Measurements from ENCODE around the gene ADARB2.

Gene ADARB2

DNA sequence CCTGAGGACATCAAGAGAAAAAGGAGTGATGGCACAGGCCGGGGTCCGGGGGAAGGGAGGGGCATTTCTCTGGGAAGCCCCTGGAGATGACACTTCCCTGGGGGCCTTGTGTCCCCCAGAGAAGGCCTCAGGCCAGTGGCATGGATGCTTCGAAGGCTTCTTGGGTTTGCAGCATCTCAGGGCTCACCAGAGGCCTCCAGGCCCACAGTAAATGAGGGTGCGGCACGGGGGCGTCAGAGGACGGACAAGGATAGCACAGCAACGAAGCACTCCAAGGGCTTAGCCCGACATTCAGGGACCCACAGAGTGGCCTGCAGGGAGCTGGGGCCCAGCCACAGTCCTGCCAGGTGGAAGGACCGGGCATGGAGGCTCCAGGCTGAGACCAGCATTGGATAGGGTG lies 71.6 kb downstream of the ADARB2 start:
- no peak overlapping the region for H3K4me3 ChIP-seq (ENCODE audit: low read depth, low read length)
- TF ChIP-seq CTCF (IDR thresholded peaks at IDR 0.05; ENCODE audit: low read depth, low read length, missing control alignments), result no peak
- DNase-seq (ENCODE audit: low read depth), result no peak

DNA sequence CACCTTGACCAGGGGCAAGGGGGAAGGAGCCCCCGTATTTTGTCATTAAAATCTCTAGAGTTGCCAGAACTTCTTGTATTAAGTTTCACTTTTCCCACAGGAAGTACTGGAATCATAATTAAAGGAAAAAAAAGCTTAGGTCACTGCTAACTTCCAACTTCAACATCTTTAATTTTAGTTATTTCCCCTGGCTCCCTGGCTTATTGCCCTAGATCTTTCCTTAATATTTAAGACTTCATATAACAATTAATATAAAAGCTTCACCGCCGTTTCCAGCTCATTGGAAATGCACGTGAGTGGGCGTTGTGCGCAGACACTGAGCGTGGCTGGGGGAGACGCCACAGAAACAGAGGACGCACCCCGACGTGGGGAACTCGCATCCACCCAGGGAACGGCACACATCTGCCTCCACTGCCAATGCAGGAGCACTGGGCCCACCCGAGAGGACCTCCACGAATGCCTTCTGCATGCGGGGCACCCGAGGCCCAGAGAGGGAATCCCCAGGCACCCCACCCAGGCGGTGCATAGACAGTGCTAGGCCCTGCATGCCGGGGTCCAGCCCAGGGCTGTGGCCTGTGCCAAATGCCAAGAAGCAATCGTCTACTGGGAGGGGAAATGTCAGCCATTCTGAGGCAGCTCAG lies 72.2 kb downstream of the ADARB2 start:
- no peak for DNase-seq (ENCODE audit: low read depth)

DNA sequence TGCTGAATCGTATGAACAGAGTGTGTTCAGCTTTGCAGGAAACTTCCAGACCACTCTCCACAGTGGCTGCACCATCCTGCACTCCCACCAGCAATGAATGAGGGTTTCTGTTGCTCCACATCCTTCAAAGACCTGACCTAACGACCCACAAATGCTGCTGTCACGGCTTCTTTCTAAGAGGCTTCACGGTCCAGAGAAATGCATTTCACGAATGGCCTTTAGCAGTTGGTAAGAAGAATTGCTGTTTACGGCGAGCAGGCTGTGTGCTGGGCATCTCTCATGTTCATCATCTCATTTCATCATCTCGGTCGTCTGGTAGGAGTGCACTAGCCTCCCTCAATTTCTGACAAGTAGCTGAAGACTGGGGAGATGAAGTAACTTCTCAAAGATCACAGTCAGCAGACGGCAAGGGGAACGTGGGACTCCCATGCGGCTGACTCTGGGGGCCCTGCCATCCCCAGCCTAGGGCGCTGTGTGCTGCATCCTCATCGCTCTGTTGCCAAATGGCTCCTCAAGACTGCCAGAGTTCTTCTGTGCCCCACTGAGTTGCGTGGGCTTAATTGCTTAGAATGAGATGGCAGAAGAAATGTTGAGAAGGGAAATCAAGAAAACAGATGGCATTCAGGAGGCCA lies 72.9 kb downstream of the ADARB2 start:
- no peak overlapping the region for H3K4me3 ChIP-seq (ENCODE audit: low read depth, low read length)
- DNase-seq (ENCODE audit: low read depth), result no peak
- TF ChIP-seq CTCF (IDR thresholded peaks at IDR 0.05; ENCODE audit: low read depth, low read length, missing control alignments), result no peak

More for the DNA sequence above, 72.2 kb downstream of the ADARB2 start:
- TF ChIP-seq CTCF (IDR thresholded peaks at IDR 0.05; ENCODE audit: low read depth, low read length, missing control alignments), result no peak
- H3K4me3 ChIP-seq (ENCODE audit: low read depth, low read length), result no peak overlapping the region

DNA sequence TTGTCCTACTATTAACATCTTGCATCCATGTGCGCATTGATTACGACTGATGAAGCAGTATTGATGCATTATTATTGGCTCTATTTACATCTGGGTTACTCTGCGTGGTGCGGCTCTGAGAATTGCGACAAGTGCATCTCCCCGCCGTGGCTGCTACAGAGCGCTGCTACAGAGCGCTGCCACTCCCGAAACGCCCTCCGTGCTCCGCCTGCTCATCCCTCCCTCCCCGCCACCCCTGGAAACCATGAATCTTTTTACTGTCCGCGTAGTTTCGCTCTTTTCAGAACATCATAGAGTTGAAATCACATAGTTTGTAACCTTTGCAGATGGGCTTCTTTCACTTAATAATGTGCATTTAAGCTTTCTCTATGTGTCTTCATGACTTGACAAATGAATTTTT lies 74.1 kb downstream of the ADARB2 start:
- no peak overlapping the region for H3K4me3 ChIP-seq (ENCODE audit: low read depth, low read length)
- TF ChIP-seq CTCF (IDR thresholded peaks at IDR 0.05; ENCODE audit: low read depth, low read length, missing control alignments), result no peak
- DNase-seq (ENCODE audit: low read depth), result no peak

- H3K4me3 ChIP-seq (ENCODE audit: low read depth, low read length), result no peak overlapping the region; the same call in 1 of the 2 replicates
- DNase-seq (ENCODE audit: low read depth), result no peak
- TF ChIP-seq CTCF (IDR thresholded peaks at IDR 0.05; ENCODE audit: low read depth, low read length, missing control alignments), result no peak
Measured at GRCh38 chr10:1662438-1663025, 74.8 kb downstream of the ADARB2 start.

GRCh38 chr10:1661859-1662437 lies 75.4 kb downstream of the ADARB2 start:
- TF ChIP-seq CTCF (IDR thresholded peaks at IDR 0.05; ENCODE audit: low read depth, low read length, missing control alignments), result no peak
- no peak overlapping the region; the same call in 1 of the 2 replicates for H3K4me3 ChIP-seq (ENCODE audit: low read depth, low read length)
- no peak for DNase-seq (ENCODE audit: low read depth)

Measured in GM12864 (cell line).